PC-9 (cell line): ENCODE measurements around the gene LRMDA. TPM values are rescaled to one million over a fixed set of nuclear protein-coding genes. Genes with fewer than 3 reads are reported as not detected.

ENCODE experiments used
- BruUV-seq: library from RNA; stranded (reverse); fragments of 400-500 nt; replicated peaks from 2 replicates; lab custom pipeline; 2021; lab: Mats Ljungman, UMichigan
- CTCF ChIA-PET: fragments of 300-600 bp; sonication (Branson Sonifier 250); formaldehyde crosslinking; loops from one replicate; lab custom pipeline; 2022; ENCODE audit warnings: antibody characterized with exemption; lab: Charles Lee
- POLR2A ChIA-PET: fragments of 300-600 bp; sonication (Branson Sonifier 250); formaldehyde crosslinking; loops from one replicate; lab custom pipeline; 2022; ENCODE audit warnings: antibody characterized with exemption; ENCODE audit not compliant: unreplicated experiment; lab: Charles Lee
- DNase-seq, 2 experiments: peaks; one replicate each; pipeline versions ENCODE4 v3.0.0 to v3.0.0-alpha.2; 2015 to 2022; ENCODE audit warnings: mixed read lengths in 1 of 2
- H2AFZ ChIP-seq: fragments of 200-600 bp; sonication (generic); 2 replicates; pipeline ENCODE4 v1.8.1; 2017; ENCODE audit warnings: antibody characterized with exemption
- H3F3A ChIP-seq: fragments of 200-600 bp; sonication (generic); 2 replicates; pipeline ENCODE4 v1.8.1; 2017; ENCODE audit warnings: antibody characterized with exemption, mild to moderate bottlenecking, low read depth; ENCODE audit not compliant: insufficient read depth
- H3K27ac ChIP-seq: fragments of 200-600 bp; sonication (generic); 2 replicates; pipeline ENCODE4 v1.6.1; 2016; ENCODE audit warnings: mixed run types
- H3K27me3 ChIP-seq: fragments of 200-600 bp; sonication (generic); 2 replicates; pipeline ENCODE4 v1.6.1; 2016; ENCODE audit warnings: low read depth, mixed run types; ENCODE audit not compliant: insufficient read depth
- H3K36me3 ChIP-seq: fragments of 200-600 bp; sonication (generic); 2 replicates; pipeline ENCODE4 v1.6.1; 2016; ENCODE audit warnings: low read depth, mixed run types
- H3K4me1 ChIP-seq: fragments of 200-600 bp; sonication (generic); replicated peaks from 2 replicates; pipeline ENCODE4 v1.6.1; 2016; ENCODE audit warnings: mixed run types; ENCODE audit not compliant: insufficient read depth
- H3K4me2 ChIP-seq: fragments of 200-600 bp; sonication (generic); 2 replicates; pipeline ENCODE4 v1.6.1; 2017; ENCODE audit warnings: mixed run types
- H3K4me3 ChIP-seq: fragments of 200-600 bp; sonication (generic); 2 replicates; pipeline ENCODE4 v1.6.1; 2016; ENCODE audit warnings: mixed run types
- H3K79me2 ChIP-seq: fragments of 200-600 bp; sonication (generic); 2 replicates; pipeline ENCODE4 v1.6.1; 2017; ENCODE audit warnings: low read depth, mixed run types
- H3K9me2 ChIP-seq: fragments of 200-600 bp; sonication (generic); 2 replicates; pipeline ENCODE4 v1.8.1; 2017; ENCODE audit warnings: mild to moderate bottlenecking; ENCODE audit not compliant: insufficient read depth
- H3K9me3 ChIP-seq: fragments of 200-600 bp; sonication (generic); 2 replicates; pipeline ENCODE4 v1.8.1; 2016; ENCODE audit warnings: low read depth; ENCODE audit not compliant: insufficient read depth
- H4K20me1 ChIP-seq: fragments of 200-600 bp; sonication (generic); 2 replicates; pipeline ENCODE4 v1.8.1; 2017; ENCODE audit not compliant: insufficient read depth
- CTCF ChIP-seq: fragments of 200-600 bp; sonication (generic); conservative IDR thresholded peaks from 2 replicates; pipeline ENCODE4 v1.6.1; 2017; ENCODE audit warnings: mixed run types, antibody characterized with exemption, mild to moderate bottlenecking, moderate library complexity
- EZH2 ChIP-seq: fragments of 200-600 bp; sonication (generic); IDR thresholded peaks from 2 replicates; pipeline ENCODE4 v1.8.0; 2017; ENCODE audit warnings: antibody characterized with exemption, low read depth
- intact Hi-C: fragments of 100-400 bp; cut with micrococcal nuclease; formaldehyde crosslinking; loops from one replicate; pipeline ENCODE4 v1.10.0; 2022; ENCODE audit not compliant: unreplicated experiment
- total RNA-seq: library from RNA; stranded (reverse); gene quantifications from 2 replicates; pipeline ENCODE4 v1.2.3, GENCODE V29; 2021

LRMDA gene
- total RNA-seq, 1 experiment from 2014 or later = not detected

GRCh38 chr10:76281659-76282058 is 850.2 kb downstream of the LRMDA start:
- intact Hi-C loops = no loop called here
- no peaks in the 10 kb centered on the region for H3K9me3 ChIP-seq
- POLR2A ChIA-PET = no interaction called here

DNA sequence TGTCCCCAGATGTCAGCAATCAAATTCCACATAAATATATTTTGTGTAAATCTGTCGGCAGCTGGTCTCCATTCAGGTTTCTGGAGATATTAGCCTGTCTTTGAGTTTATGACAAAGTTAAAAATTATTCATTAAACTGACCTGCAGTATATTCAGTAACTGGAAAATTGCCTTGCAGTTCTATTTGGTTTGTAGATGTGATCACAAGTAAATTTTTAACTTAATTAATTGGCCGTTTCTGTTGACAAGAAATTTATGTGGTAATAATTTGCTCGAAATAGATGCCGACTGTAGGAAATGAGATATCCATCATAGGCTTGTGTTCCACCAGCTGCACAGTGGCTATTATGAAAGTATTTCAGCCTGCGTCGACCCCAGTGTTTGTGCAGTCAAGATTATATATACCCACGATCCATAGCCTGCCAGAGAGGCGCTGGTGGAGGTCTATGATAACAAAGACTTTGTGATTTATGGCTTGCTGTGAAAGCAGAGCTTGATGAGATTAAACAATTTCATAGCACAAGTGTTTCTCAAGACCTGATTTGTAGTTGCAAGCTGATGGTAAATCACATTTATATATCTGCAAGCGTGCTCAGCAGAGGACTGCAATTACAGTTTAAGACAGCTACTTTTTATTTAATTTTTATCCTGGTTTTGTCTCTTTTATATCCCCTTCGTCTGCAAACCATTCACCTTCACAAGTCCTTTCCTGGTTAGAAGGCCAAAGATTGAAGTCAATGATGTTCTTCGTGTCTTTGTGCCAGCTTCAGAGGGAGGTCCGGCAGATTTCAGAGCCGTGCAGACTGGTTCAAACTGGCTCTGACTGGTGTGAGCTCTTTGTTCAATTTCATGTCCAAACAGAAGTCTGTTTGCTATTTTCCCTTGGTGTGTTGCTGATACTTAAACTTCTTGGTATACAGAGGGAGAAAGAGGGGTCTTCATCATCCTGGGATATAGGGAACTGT is 850.9 kb downstream of the LRMDA start:
- POLR2A ChIA-PET = no interaction called here
- TF ChIP-seq EZH2 = no peak
- TF ChIP-seq CTCF = no peak

More at GRCh38 chr10:76281659-76282058, 850.2 kb downstream of the LRMDA start:
- no peaks in the 10 kb centered on the region for H3K4me1 ChIP-seq
- no peak overlapping the region for H2AFZ ChIP-seq
- no peak for DNase-seq
- CTCF ChIA-PET = no interaction called here
- H3K36me3 ChIP-seq = no peaks in the 10 kb centered on the region
- TF ChIP-seq EZH2 (no peak), CTCF (no peak)
- no peaks in the 10 kb centered on the region for H4K20me1 ChIP-seq
- H3F3A ChIP-seq = no peaks in the 10 kb centered on the region
- no peaks in the 10 kb centered on the region for H3K9me2 ChIP-seq
- BruUV-seq = no TSS peak
- no peak overlapping the region for H3K4me2 ChIP-seq
- H3K79me2 ChIP-seq = no peaks in the 10 kb centered on the region
- H3K27ac ChIP-seq = no peak overlapping the region
- H3K4me3 ChIP-seq = no peak overlapping the region
- H3K27me3 ChIP-seq = no peaks in the 10 kb centered on the region

GRCh38 chr10:76284351-76284750 is 852.9 kb downstream of the LRMDA start:
- no peak for DNase-seq
- intact Hi-C loops = no loop called here
- ChIA-PET CTCF (no interaction called here), POLR2A (no interaction called here)
- H3K9me2 ChIP-seq = no peaks in the 10 kb centered on the region
- H2AFZ ChIP-seq = no peak overlapping the region
- no peaks in the 10 kb centered on the region for H3K27me3 ChIP-seq
- TF ChIP-seq CTCF (no peak), EZH2 (no peak)
- H3K4me3 ChIP-seq = no peak overlapping the region
- no peak overlapping the region for H3K27ac ChIP-seq
- H3K9me3 ChIP-seq = peaks cover 4% of the 10 kb centered on the region; the same call in 1 of the 2 replicates
- no peak overlapping the region for H3K4me2 ChIP-seq
- BruUV-seq = no TSS peak
- H3K36me3 ChIP-seq = no peaks in the 10 kb centered on the region
- H3F3A ChIP-seq = no peaks in the 10 kb centered on the region
- no peaks in the 10 kb centered on the region for H4K20me1 ChIP-seq
- no peaks in the 10 kb centered on the region for H3K79me2 ChIP-seq
- no peaks in the 10 kb centered on the region for H3K4me1 ChIP-seq

More for the DNA sequence above, 850.9 kb downstream of the LRMDA start:
- no peaks in the 10 kb centered on the region for H3K9me2 ChIP-seq
- no peaks in the 10 kb centered on the region for H3K4me1 ChIP-seq
- no TSS peak for BruUV-seq
- no peaks in the 10 kb centered on the region for H3K27me3 ChIP-seq
- no peak overlapping the region for H3K4me2 ChIP-seq
- no peaks in the 10 kb centered on the region for H4K20me1 ChIP-seq
- no peak overlapping the region for H3K4me3 ChIP-seq
- no peaks in the 10 kb centered on the region for H3K9me3 ChIP-seq
- intact Hi-C loops = no loop called here
- no peak overlapping the region for H2AFZ ChIP-seq
- H3K27ac ChIP-seq = no peak overlapping the region
- CTCF ChIA-PET = no interaction called here
- no peaks in the 10 kb centered on the region for H3K79me2 ChIP-seq
- H3K36me3 ChIP-seq = no peaks in the 10 kb centered on the region
- no peak for DNase-seq
- no peaks in the 10 kb centered on the region for H3F3A ChIP-seq
